NCI-H1092 (cell line): ENCODE measurements around the gene IL1R2.

ENCODE experiments used
- DNase-seq: peaks from one replicate; lab custom pipeline; 2025; lab: John Stamatoyannopoulos, UW

IL1R2 gene

DNA sequence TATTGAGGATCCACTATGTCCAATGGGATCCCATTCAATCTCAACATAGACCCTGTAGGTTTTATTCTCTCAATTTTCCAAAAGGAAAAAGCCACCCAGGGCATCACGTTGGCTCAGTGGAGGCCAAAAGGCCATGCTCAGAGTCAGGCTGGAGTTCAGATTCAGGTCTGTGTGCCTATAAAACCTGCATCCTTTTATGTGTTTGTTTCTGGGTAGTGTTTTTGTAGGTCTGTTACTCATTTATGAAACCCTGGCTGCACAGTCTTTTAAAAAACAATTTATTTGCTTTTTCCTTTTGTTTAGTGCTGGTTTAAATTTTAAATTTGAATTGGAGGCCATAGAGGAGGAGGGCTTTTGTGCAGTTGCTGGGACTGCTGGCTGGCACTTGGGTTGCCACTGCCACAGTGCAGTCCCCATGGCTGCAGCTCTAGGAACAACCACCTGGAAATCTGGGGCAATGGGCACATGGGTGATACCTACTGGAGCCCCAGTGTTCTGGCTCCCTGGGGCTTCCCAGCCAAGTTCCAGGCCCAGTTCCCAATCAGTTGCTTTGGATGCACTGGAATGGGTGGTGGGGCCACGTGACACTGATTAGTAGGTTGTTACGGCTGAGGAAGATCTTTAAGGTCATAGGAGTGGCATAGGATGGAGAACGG, 31.3 kb downstream of the IL1R2 start:
- no peak for DNase-seq

DNA sequence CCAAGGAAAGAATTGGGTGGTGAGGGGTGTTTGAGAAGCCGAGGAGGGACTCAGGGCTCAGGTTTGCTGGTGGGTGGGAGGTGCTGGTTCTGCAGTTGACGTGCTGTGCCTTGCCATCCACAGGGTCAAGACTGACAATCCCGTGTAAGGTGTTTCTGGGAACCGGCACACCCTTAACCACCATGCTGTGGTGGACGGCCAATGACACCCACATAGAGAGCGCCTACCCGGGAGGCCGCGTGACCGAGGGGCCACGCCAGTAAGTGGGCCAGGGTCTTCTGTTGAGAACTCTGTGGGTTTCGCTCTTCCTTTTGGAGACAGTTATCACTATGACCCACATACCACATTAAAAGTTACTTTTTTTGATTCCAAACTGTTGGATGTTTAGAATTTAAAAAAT, 32.6 kb downstream of the IL1R2 start:
- DNase-seq, result no peak

DNA sequence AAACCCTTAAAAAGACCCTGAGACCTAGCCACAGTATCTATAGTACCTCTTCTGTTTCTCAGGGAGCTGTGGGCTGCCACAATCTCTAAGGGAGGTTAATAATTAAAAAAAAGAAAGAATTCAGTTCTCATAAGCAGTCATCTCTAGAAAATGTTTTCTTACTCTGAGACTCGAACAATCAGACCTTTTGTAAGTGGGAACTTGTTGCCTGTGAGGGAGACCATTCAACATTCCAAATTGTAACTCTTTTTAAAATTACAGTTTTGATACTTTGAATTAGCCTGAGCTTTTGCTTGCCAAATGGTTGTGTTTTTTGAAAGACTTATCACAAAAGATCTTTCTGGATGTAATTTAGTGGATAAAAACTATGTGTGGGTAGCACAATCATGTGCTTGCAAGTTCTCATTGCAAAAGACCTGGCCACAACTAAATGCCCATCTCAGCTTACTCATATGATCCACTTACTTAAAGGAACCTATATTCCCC, 33.3 kb downstream of the IL1R2 start:
- no peak for DNase-seq

DNA sequence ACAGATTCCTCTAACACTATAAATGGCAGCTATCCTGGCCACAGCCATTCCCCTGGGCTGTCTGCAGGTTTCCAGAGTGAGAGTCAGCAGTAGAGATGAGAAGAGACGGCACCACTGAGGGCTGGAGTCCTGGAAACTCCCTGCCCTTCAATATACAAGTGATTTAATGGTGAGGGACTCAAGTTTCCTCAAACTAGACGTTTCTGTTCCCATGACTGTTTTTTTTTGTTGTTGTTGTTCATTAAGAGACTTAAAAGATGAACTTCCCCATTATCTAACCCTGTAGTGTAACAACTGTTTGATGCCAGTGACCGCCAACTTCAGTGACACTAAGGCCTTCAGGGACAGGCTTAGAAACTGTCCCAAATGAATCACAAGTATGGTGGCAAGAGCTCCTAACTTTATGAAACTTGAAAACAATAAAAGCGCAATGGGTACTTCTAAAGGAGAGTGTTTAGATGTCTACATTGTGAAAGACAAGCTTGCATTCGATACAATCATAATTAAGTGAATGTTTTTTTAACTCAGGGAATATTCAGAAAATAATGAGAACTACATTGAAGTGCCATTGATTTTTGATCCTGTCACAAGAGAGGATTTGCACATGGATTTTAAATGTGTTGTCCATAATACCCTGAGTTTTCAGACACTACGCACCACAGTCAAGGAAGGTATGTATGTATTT, 34.0 kb downstream of the IL1R2 start:
- DNase-seq, result no peak

DNA sequence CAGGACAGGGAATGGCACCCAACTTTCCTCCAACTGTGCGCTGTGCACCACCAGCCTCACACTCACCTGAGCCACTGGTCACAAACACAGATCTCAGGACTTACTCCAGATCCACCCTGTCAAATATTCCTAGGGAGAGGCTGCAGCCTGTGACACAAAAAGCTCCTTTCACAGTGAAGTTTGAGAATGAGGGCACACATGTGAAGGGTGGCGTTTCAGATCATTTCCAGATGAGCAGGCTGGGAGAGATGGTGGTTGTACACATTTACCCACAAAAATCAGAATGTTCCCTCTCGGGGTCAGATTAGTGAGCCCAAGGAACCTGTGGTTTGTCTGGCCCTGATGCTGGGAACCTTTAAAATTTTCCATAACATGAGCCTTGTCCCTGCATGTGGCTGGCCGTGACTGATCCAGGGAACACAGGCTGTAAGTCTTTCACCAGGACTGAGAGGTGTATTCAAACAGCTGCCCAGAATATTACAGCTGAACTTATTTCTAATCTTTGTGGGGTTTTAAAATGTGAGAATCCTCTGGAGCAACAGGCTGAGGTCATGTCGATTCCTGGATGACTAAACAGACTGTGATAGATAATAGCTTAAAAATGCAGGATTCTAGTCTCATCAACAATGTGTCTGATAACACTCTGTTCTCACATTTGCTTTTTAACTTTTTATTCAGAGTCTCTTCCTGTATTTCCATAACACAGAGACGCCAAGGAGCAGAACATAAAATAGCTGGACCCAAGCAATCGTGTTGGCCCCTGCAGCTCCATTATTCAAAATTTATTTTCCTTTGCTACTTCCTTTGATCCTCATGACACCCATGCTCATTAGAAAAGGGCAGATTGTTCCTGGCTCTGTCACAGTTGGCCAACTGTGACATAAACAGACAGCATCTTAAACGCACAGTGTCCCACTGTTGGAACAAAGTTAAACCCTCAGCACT, 35.5 kb downstream of the IL1R2 start:
- DNase-seq, result no peak

DNA sequence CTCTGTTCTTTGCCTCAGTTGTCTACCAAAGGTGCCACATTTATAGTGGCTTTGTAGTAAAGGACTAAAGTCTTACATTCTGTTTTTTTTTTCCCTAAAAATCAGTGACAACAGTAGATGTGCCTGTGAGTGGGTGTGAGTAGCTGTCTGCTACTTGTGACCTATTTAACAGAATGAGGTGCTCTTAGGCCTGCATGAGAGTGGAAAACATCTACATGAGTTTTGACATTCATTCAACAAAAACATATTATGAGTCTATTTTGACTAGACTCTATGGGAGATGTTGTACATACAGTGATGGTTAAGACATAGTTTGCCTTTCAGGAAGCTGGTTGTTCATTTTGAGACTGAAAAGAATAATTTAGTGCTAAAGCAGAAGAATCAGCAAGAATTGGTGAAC, 36.7 kb downstream of the IL1R2 start:
- DNase-seq, result no peak

DNA sequence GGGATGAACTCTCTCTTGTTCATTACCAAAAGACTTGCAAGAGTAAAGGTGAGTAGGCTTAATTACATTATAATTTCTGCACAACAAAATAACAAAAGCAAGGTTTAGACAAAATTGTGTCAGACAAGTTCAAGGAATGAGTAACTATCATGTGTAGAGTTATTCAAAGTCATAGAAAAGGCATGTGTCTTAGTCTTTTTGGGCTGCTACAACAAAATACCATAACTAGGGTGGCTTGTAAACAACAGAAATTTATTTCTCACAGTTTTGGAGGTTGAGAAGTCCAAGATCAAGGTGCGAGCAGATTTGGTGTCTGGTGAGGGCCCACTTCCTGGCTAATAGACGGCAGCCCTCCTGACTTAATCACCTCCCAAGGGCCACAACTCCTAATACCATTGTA, 37.6 kb downstream of the IL1R2 start:
- DNase-seq, result no peak

DNA sequence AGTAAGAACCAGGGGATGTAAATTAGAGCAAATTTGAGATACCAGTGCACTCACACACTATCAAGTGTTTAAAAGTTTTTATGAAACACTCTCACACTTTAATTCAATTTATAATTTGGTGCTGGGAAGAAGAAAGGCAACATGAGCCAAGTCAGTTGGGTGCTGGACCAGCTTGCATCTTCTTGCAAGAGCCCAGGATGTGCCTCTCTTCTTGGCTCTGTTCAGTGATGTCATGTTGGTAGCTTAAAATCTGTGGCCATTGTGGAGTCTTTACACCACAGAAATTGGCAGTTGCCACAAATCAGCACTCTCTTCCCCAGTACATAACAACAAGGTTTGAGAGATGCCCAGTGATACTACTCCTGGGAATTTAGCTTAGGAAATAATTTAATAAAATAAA, 38.2 kb downstream of the IL1R2 start:
- no peak for DNase-seq

DNA sequence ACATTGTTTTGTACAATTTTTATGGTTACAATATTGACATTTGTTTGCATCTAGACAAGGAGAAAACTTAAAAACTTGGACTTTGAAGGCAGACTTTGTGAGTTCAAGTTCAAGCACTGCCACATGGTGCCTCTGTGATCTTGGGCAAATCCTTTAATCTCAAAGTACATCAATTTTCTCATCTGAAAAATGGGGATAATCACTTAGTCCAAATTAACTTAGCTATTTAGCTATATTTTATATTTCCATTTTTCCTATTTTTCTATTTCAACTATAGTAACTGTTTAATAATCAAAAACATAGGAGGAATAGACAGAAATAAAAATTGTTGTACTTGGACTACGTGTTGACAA, 38.7 kb downstream of the IL1R2 start:
- no peak for DNase-seq

DNA sequence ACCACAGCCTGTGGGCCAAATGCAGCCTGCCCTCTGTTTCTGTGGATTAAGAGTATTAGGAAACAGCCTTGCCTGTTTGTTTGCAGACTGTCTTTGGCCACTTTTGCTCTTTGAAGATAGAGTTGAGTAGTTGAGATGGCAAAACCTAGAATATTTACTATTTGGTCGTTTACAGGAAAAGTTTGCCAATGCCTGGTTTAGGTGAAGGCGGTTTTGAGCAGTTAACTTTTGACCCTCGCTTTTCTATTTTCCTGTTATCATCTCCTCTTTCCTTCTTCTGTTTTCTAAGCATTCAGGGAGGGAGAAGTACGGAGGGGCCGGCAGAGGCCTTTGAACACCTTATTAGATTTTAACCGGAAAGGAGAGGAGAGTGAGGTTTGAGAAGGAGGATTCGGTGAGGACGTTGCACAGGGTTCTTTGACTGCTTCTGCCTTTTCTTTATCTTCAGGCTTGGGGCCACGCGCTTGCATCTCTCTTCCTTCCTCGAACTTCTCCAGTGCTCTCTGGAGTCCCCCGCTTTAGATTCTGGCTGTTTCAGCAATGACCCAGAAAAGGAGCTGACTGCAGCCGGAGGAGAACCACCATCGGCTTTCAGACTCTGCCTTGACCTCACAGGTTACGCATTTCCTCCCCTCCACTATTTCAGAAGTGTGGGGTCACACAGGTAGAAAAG, 39.2 kb downstream of the IL1R2 start:
- no peak for DNase-seq

DNA sequence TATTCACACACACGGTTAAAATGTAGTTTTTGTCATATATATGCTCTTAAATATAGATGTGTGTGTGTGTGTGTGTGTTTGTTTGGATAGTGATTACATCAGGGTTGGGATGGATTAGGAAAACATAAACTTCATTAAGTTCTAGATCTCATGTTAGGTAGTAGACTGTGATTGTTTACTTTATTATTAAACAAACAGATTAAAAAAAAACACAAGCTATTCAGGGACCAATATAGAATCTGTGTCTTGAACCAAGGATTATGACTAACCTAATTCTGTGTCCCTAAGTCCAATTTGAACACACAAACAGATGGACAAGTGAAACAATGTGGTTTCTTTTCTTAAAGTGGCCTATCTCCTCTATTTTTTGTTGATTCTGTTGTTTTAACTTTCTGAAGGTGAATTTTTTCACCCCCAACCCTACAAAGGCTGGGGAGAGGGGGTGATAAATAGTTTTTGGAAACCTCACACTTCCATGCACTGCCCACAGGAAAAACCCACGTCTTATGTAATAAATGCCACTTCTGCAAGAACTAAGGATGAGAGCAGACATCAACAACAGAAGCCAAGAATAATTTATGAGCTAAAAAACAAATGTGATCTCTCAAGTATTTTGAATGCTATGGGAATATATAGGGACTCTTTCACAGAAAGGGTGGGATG, 40.7 kb downstream of the IL1R2 start:
- no peak for DNase-seq

DNA sequence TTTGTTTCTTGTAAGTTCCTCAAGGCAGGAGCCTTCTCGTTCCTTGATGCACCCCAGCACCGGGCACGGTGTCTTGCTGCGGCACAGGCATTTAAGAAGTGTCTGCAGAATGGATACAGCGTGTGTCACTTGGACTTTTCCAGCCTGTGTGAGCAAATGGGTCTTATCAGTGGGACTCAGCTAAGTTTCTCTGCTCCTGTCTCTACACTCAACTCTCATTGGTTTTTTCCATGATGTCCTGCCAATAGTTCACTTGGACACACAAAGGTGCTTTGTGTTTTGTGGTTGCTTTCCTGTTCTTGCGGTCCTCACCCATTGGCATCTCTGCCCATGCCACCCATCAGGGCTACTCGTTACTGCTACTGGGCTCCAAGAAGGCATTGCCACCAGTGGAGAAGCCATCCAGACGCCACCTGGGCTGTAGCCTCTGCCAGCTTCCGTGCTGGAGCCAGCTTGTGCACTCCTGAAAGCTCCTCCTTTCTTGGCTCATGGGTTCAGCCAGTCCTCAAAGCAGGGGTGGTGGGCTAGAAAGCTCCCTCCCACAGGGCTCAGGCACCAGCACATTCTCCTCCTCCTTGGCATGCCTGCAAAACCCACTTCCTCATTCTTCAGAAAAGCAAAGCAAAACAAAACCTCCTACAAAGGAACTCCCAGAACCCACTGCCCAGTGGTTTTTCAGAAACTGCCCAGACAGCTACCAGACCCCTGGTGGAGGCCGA, 41.4 kb downstream of the IL1R2 start:
- no peak for DNase-seq

DNA sequence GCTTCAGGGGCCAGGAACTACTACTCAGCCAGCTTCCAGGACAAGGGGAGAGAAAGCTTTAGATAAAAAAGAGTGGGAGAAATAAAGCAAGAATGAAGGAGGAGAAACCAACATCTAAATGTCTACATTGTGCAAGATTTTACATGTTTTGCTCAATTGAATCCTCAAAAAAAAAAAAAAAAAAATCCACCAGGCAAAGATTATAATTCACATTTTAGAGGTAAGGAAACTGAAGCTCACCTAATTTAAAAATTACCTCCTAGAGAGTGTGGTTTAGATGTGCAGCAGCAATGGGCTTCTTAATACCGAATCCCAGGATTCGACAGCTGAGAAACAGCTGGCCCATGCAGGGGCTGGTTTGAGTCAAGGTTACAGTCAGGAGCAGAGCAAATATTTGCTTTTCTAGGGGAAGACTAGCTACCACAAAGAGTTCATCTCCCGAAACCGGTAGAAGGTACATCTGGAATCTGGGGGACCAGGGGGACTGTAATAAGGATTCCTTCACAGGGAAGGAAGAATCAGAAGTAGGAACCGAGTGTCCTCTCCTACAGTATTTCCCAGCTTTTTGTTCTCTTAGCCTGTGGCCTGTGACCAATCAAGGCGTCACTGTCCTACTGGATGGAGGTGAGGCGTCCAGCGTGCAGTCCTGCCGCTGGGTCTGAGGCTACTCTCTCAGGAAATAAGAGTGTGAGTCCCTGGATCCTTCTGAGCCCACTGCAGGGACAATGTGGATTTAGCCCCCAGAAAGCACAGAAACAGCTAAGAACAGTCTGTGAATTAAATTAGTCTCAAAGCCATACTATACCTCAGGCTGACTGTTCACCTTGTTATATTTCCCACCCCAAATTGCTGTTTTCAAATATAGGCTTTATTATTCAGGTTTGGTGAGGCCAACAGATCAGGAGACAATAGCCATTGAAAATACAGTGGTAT, 42.3 kb downstream of the IL1R2 start:
- no peak for DNase-seq

DNA sequence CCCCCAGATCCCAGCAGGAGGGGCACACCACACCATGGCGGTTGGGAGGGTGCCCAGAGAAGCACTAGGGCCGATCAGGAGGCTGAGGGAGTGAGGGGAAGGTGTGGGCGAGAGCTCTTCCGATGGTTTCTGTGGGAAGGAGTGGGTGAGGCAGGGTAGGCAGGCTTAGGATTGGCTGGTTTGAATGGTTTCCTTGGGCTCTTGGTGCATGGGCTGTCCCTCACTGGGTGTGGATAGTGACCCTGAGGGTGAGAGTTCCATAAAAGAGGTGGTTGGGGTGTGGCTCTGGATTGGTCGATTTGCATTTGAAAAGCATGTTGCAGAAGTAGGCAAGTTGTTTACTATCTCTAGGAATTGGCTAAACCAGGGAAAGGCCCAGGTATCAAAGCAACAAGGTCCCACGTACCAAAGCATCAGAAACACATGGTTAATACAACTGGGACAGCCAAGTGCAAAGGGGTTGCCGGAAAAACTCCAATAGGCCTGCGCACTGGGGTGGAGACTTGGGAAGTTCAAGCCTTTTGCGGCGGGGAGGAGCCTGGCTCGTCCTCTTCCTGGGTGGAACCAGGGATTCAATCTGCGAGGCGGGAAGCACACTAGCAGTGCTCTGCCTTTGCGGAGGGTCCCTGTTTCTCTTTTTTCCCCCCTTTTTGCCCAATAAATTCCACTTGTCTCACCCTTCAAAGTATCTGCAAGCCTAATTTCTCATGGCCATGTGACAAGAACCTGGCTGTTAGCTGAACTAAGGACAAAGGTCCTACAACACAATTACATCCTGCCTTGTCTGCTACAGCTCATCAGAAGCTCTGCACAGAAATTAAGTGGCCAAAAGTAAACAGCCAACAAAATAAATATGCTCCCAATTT, 43.2 kb downstream of the IL1R2 start:
- DNase-seq, result no peak

DNA sequence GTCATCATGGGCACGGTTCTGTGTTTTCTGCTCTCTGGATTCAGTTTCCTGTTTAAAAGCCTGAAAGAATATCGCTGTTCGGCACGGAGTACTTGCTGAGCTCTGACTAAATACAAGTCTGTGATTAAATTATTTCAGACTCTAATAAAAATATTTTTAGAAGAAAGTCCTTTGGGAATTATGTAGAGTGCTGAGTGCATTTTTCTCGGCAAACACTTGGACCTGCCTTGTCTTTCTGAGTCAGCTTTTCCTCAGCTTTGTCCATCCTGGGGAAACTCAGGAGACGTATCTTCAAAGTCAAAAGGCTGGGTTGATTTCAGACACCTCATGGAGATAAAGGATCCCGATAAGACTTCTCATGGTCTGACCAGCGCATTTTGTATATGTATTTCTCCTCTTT, 45.9 kb downstream of the IL1R2 start:
- no peak for DNase-seq

DNA sequence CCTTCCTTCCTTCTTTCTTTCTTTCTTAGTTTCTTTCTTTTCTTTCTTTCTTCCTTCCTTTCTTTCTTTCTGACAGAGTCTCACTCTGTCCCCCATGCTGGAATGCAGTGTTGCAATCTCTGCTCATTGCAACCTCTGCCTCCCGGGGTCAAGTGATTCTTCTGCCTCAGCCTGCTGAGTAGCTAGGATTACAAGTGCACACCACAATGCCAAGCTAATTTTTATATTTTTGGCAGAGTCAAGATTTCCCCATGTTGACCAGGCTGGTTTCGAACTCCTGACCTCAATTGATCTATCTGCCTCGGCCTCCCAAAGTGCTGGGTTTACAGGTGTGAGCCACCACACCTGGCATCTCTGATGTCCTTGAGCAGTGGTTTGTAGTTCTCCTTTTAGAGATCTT, 48.5 kb downstream of the IL1R2 start:
- DNase-seq, result no peak

DNA sequence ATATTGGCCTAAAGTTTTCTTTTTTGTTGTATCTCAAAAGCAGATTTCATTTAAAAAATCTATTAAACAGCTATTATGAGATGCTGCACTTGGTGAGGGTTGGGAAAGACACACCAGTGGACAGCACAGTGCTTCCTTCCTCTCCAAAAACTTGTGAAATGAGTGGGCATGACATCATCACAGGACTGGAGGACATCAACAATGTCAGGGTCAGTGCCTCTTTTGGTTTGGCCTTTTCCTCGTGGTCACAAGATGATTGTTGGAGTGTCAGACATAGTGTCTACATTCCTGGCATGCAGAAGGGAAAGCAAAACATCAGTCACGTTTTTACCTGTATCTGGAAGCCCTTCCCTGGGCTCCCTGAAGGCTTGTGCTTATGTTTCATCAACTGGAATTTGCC, 49.6 kb downstream of the IL1R2 start:
- no peak for DNase-seq

DNA sequence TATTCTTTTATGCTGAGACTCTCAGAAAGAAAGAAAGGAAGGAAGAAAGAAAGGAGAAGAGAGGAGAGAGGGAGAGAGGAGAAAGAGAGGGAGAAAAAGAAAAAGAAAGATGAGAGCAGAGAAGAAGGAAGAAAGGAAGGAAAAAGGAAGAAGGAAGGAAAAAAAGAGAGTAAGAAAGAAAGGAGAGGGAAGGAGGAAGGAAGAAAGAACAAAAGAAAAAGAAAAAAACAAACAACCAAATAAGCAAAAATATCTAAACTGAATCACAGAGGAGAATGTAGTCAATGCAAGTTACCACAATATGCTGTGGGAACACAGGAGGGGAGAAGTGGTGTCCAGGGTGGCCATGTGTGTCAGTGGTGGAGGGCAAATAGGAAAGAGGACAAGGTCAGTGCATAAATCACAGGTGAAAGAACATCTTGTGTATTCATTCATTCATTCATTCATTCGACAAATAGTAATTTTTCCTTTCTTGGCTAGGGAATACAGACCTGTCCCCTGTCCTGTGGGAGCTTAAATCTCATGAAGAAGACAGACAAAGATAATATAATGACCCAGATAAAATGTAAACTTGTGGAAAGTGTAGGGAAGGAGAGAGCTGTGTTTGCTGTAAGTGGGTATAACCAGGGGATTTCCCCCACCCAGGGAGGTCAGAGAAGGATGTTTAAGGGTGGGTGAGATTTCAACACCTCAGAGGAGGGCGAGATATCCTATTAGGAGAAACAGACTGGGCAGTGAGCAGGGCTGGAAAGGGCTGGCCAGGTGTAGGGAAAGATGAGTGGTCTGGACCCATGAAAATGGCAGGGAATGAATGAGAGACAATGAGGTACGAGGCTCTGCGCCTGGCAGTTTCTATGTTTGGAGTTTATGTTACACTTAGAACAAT, 50.7 kb downstream of the IL1R2 start:
- no peak for DNase-seq
